Renal cortical epithelial cell (primary cell): ENCODE measurements around the gene CD209. TPM values are rescaled to one million over a fixed set of nuclear protein-coding genes. Genes with fewer than 3 reads are reported as not detected.

Experiments used
- DNase-seq: peaks from one replicate; pipeline ENCODE4 v3.0.0-alpha.2; 2011; ENCODE audit warnings: low read depth
- total RNA-seq: library from RNA; depleted of rRNA; stranded (reverse); fragments of >200 nt; gene quantifications from 2 replicates; pipeline ENCODE4 v1.2.3, GENCODE V29; 2014

Gene CD209
- total RNA-seq, 1 donor from 2014 or later: 0.15 TPM

GRCh38 chr19:7706188-7706954 is 41.0 kb downstream of the CD209 start:
- no peak for DNase-seq

DNA sequence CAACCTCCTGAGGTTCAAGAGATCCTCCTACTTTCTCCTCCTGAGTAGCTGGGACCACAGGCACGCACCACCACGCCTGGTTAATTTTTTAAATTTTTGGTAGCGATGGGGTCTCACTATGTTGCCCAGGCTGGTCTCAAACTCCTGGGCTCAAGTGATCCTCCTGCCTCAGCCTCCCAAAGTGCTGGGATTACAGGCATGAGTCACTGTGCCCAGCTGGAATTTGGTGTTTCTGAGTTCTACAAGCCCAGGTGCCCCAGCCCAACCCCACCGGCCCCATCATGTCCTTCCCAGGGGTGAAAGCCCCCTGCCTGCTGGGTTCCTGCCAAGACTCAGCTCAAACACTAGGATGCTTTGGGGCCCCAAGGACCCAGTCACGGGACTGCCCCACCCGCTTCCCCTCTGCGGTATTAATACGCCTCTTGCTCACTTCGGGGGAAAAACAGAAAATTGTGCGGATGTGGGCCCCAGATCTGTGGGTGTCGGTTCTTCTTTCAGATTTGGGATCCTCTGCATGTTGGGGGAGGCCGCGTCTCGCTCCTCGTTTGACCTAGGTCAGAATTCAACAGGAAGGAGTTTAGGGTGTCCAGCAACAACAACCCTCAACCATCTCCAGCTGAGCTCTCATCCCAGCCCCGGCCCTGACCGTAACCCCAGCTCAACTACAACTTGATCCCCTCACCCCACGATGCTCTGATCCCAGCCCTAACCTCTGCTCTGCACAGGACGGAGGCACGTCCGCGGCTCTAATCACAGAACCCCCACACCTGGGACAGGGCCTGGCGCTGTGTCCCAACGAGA is 41.7 kb downstream of the CD209 start:
- DNase-seq: no peak

DNA sequence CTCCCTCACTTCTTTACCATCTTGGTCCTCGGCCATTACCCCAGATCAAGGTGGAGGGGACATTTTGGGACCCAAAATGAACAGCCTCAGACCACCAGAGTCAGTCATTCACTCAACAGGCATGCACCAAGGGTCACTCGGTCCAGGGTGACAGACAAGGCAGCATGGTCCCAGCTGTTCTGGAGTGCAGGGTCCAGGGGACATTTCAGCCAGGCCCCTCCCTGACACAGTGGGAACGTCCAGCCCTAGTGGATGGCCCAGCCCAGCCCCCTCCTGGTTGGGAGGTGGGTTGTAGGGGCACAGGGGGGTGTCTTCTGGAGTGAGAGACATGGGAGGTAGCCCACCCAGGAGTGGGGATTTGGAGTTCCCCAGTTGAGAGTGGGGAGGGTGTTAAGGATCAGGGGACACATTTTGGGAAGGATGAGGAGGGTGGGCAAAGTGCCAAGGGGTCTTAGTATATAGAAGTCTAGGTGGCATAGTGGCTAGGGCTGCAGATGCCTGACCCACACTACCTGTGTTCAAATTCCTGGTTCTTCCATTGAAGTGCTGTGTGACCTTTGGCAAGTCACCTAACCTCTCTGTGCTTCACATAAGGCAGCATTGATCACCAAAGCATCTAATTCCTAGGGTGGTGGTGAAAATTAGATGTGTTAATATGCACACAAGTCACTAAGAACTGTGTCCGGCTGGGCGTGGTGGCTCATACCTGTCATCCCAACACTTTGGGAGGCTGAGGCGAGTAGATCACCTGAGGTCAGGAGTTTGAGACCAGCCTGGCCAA is 42.9 kb downstream of the CD209 start:
- DNase-seq: no peak

GRCh38 chr19:7703332-7703731 is 44.0 kb downstream of the CD209 start:
- DNase-seq: no peak

- no peak for DNase-seq
Observed at GRCh38 chr19:7701654-7702457, 45.5 kb downstream of the CD209 start, which contains the start of gene FCER2. FCER2 (minus strand) TSS chr19:7702131; CDS start chr19:7699760, 2,371 bp downstream.

GRCh38 chr19:7701049-7701653 is 46.2 kb downstream of the CD209 start:
- DNase-seq: no peak

GRCh38 chr19:7699417-7700401 is 47.6 kb downstream of the CD209 start:
- DNase-seq: no peak

- DNase-seq: no peak
Observed at GRCh38 chr19:7699003-7699402, 48.3 kb downstream of the CD209 start.

DNA sequence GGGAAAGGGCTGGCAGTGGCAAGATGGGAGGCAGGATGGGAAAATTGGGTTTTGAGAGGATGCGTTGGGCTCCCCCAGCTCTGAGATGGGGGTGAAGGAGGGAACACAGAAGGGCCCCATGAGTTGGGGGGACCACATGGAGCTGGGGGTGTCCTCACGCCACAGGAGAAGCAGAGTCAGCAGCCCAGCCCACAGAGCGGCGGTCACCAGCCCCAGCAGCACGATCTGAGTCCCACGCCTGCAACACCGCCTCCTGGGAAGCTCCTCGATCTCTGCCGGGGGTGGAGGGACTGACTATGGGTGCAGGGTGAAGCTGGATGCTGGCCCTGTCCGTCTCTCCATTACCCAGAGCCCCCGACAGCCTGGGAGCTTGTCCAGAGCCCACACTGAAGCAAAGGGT is 48.8 kb downstream of the CD209 start:
- DNase-seq: no peak

DNA sequence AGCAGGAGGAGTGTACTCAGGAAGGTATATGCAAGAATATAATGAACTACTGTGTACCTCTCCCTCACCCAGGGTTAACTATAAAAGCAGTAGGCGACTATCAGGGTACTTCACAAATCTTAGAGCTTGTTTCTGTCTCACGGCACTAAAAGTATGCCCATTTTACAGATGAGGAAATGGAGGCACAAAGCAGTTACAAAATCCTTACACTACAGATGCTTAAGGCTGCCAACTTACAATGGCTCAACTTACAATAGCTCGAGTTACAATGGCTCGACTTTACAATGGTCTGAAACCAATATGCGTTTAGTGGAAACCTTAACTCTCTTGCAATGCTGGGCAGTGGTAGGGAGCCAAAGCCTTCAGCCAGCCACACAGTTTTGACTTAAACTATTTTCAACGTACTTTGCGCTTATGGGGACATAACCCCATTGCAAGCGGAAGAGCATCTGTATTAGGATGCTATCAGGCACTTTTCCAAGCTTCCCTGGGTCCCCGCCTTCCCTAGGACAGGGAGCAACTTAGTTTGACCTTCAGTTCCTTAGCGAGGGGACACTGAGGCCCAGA is 49.5 kb downstream of the CD209 start:
- DNase-seq: no peak

DNA sequence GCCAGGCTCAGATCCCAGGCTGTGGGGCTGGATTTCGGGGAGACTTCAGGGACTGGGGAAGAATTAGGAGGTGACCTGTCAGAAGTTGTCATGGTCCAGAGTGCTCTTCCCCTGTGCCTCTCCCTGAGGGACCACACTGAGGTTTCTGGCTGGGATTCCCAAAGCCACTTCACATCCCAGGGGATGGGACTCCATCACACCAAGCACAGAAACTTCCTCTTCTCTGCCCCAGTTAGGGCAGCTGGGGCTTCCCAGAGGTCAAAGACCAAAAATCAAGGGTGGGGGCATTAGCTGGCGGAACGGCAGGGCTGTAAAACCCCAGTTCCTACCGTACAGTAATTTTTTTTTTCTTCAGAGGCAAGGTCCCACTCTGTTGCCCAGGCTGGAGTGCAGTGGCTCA is 52.8 kb downstream of the CD209 start:
- DNase-seq: no peak

GRCh38 chr19:7692417-7693088 is 54.8 kb downstream of the CD209 start:
- no peak for DNase-seq

DNA sequence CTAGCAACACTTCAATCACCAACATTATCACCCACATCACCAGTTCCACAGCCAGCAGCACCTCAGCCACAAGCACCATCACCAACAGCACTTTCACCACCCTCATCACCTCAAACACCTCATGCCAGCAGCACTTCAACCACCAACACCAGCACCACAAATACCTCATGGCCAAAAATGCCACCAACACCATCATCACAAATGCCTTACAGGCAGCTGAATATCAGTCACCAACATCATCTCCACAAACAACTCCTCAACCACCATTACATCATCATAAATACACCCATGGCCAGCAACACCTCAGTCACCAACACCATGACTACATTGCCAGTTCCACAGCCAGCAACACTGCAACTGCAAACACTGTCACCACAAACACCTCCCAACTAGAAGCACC is 55.8 kb downstream of the CD209 start:
- no peak for DNase-seq

- DNase-seq: no peak
Observed at GRCh38 chr19:7690779-7691258, 56.5 kb downstream of the CD209 start.
